Suprapubic skin (tissue), 3 donors: Measurements from ENCODE around the gene FGD5.

Experiments
- CTCF ChIP-seq, 2 donors: fragments of 200-600 bp in 1 of 2; fragments of 450-650 bp in 1 of 2; sonication (generic) in 1 of 2; IDR thresholded peaks; one replicate each; pipeline ENCODE4 v1.5.1; 2016 to 2019; ENCODE audit warnings: antibody characterized with exemption in 2 of 2, mild to moderate bottlenecking in 1 of 2, moderate library complexity in 1 of 2
- POLR2A ChIP-seq, 2 donors: fragments of 450-650 bp; IDR thresholded peaks; one replicate each; pipeline ENCODE4 v1.6.1; 2017; ENCODE audit warnings: antibody characterized with exemption in 2 of 2, mild to moderate bottlenecking in 2 of 2, moderate library complexity in 2 of 2

GRCh38 chr3:14784087-14784681, 34.6 kb upstream of the FGD5 start:
- TF ChIP-seq POLR2A (IDR thresholded peaks at IDR 0.05): no peak
- TF ChIP-seq CTCF (IDR thresholded peaks at IDR 0.05): no peak
